Natural killer cell (primary cell): ENCODE measurements around the gene CD7. TPM values are rescaled to one million over a fixed set of nuclear protein-coding genes. Genes with fewer than 3 reads are reported as not detected.

ENCODE experiments used
- ATAC-seq, 3 donors: fragments of 150-1000 bp in 2 of 3; fragments of 200-7000 bp in 1 of 3; cut with Tn5 transposase; 1 replicate in 1 of 3; 2 replicates in 2 of 3; pipeline ENCODE4 v1.10.0; 2021; ENCODE audit warnings: mild to moderate bottlenecking in 2 of 3, moderate library complexity in 2 of 3
- DNase-seq, 2 donors: peaks; one replicate each; pipeline versions ENCODE4 v3.0.0 to v3.0.0-alpha.2; 2013 to 2021; ENCODE audit warnings: mixed read lengths in 1 of 2
- H3K27ac ChIP-seq: one replicate; pipeline ENCODE4 v1.5.1; 2013; ENCODE audit warnings: mild to moderate bottlenecking, low read length
- H3K27me3 ChIP-seq: one replicate; pipeline ENCODE4 v1.6.1; 2013; ENCODE audit warnings: low read length; ENCODE audit not compliant: control insufficient read depth, insufficient read depth
- H3K36me3 ChIP-seq: one replicate; pipeline ENCODE4 v1.6.1; 2013; ENCODE audit warnings: low read length; ENCODE audit not compliant: control insufficient read depth, insufficient read depth
- H3K4me1 ChIP-seq: one replicate; pipeline ENCODE4 v1.6.1; 2013; ENCODE audit warnings: low read length; ENCODE audit not compliant: control insufficient read depth, insufficient read depth
- H3K4me3 ChIP-seq: one replicate; pipeline ENCODE4 v1.5.1; 2013; ENCODE audit warnings: low read length
- H3K9me3 ChIP-seq: one replicate; pipeline ENCODE4 v1.6.1; 2013; ENCODE audit warnings: low read length; ENCODE audit not compliant: control insufficient read depth, insufficient read depth
- H3K27ac Mint-ChIP-seq, 2 donors: one replicate each; pipeline ENCODE4 v1.8.0; 2022; ENCODE audit warnings: mild to moderate bottlenecking in 2 of 2, mixed read lengths in 2 of 2, moderate library complexity in 1 of 2
- H3K27me3 Mint-ChIP-seq, 2 donors: one replicate each; pipeline ENCODE4 v1.8.0; 2022; ENCODE audit warnings: low read depth in 2 of 2, mixed read lengths in 2 of 2
- H3K36me3 Mint-ChIP-seq: one replicate; pipeline ENCODE4 v1.8.0; 2022; ENCODE audit warnings: mixed read lengths
- H3K4me1 Mint-ChIP-seq, 2 donors: one replicate each; pipeline ENCODE4 v1.8.0; 2022; ENCODE audit warnings: mixed read lengths in 2 of 2
- H3K4me3 Mint-ChIP-seq: one replicate; pipeline ENCODE4 v1.8.0; 2022; ENCODE audit warnings: mild to moderate bottlenecking, moderate library complexity, mixed read lengths
- H3K9me3 Mint-ChIP-seq, 2 donors: one replicate each; pipeline ENCODE4 v1.8.0; 2022; ENCODE audit warnings: mixed read lengths in 2 of 2
- WGBS: methylation state at CpG from one replicate; pipeline ENCODE4 v1.1.7; 2013; ENCODE audit warnings: missing lambda C conversion rate; ENCODE audit not compliant: insufficient coverage; 5-methylcytosine and 5-hydroxymethylcytosine counted together
- intact Hi-C: fragments of 100-400 bp; cut with micrococcal nuclease; formaldehyde crosslinking; loops from one replicate; pipeline ENCODE4 v1.14.2; 2022
- total RNA-seq, 4 donors: library from RNA; stranded (reverse); fragments of 120-200 nt in 1 of 4; gene quantifications; one replicate each; pipeline versions ENCODE4 v1.2.3 to v1.2.4, GENCODE V29; 2013 to 2022
- TF ChIP-seq, protein P1 (sequence below): fragments of 200-600 bp; IDR thresholded peaks from one replicate; pipeline ENCODE4 v1.8.0; 2022; ENCODE audit warnings: antibody characterized with exemption

Gene CD7
- total RNA-seq, 3 donors from 2014 or later (not counting 1 experiment from before 2014, with no cell fraction given): 464 to 564 (median 522) TPM

DNA sequence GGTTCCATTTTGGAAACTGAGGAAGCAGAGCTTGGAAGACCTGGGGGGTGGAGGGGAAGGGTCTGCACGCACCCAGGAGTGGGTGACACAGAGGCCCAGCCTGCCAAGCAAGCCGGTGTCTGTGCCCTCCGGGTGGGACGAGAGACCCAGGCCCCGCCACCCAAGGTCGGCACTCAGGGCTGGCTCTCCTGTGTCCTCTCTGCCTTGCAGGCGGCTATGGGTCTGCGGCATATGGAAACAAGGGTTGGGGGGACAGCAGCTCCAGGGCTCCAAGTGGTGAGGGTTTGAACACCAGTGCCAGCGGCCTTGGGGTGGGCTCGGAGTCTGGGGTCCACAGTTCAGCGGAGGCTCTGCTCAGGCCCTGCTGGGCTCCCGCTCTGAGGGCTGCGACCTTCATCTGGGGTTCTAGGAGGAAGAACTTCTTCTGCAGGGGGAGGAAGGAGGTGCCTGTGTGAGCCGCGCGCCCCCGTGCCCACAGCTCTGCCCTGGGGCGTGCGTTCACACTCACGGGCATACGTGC lies 4.6 kb upstream of the CD7 start:
- DNase-seq (peak in 1 of 2 donors; percentile 40), ATAC-seq (no peak)
- Mint-ChIP-seq H3K9me3 (no peaks in the 10 kb centered on the region), H3K4me1 (peaks cover 5% of the 10 kb centered on the region in 2 donors), H3K27me3 (no peaks in the 10 kb centered on the region), H3K27ac (no peak overlapping the region), H3K36me3 (no peaks in the 10 kb centered on the region), H3K4me3 (no peak overlapping the region)
- Histone ChIP-seq H3K36me3 (no peaks in the 10 kb centered on the region), H3K9me3 (no peaks in the 10 kb centered on the region), H3K4me3 (no peak overlapping the region), H3K27me3 (no peaks in the 10 kb centered on the region), H3K27ac (no peak overlapping the region), H3K4me1 (peaks cover 36% of the 10 kb centered on the region)
- 58% methylated on average over 21 of the region's 21 CpGs for WGBS
- TF ChIP-seq, protein P1, sequence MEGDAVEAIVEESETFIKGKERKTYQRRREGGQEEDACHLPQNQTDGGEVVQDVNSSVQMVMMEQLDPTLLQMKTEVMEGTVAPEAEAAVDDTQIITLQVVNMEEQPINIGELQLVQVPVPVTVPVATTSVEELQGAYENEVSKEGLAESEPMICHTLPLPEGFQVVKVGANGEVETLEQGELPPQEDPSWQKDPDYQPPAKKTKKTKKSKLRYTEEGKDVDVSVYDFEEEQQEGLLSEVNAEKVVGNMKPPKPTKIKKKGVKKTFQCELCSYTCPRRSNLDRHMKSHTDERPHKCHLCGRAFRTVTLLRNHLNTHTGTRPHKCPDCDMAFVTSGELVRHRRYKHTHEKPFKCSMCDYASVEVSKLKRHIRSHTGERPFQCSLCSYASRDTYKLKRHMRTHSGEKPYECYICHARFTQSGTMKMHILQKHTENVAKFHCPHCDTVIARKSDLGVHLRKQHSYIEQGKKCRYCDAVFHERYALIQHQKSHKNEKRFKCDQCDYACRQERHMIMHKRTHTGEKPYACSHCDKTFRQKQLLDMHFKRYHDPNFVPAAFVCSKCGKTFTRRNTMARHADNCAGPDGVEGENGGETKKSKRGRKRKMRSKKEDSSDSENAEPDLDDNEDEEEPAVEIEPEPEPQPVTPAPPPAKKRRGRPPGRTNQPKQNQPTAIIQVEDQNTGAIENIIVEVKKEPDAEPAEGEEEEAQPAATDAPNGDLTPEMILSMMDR: no peak
- intact Hi-C loops: loop anchor here (1.0 kb wide), 1 partner anchor 86 kb away; no protein-coding TSS in a partner anchor

DNA sequence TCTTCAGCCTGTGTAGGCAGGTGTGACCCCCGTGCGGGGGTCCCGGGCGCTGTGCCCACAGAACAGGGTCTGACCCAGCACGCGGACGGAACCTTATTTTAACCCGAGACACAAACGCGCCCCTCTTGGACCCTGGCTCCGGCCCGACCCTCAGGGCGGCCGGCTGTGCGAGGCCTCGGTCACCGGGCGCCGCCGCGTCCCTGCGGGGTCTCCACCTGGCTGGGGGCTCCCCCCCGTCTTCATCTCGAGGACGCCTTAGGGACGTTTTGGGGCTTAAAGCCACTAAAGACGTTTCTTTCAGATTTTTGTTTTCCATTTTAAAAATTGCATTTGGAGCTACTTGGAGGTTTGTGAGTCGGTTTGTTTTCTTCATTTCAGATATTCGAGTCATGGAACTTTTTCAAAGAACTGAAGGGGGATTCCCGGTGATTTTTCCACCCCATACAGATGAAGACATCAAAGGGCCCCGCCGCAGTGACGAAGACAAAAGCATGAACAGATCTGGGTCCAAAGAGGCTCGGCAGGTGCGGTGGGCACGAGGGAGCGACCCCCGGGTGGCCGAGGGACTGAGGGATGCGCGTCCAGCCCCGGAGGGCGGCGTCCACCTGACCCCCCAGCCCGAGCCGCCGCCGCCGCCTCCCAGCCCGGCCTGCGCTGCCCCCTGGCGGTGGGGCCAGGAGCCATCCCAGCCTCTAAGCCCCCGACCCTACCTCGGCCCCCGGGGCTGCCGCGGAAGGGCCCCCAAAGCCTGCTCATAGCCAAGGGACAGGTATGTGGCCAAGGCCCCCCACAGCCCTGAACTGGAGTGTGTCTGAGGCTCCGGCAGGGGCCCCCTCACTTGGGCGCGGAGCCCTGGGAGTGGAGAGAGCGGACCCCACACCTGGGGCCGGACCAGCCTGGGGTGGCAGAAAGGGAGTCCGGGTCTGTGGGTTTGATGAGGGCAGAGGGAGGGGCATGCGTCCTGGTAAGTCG lies 3.8 kb upstream of the CD7 start:
- 44% methylated on average over 63 of the region's 65 CpGs for WGBS
- peaks cover 9 to 11% of the 10 kb centered on the region in 2 donors for H3K4me1 Mint-ChIP-seq
- ATAC-seq (peak; percentile 39 to 61 (median 52)), DNase-seq (peak; percentile 72 to 93)
- no peaks in the 10 kb centered on the region for H3K36me3 Mint-ChIP-seq
- H3K9me3 Mint-ChIP-seq: no peaks in the 10 kb centered on the region
- Histone ChIP-seq H3K9me3 (no peaks in the 10 kb centered on the region), H3K27me3 (no peaks in the 10 kb centered on the region), H3K4me3 (no peak overlapping the region), H3K36me3 (no peaks in the 10 kb centered on the region), H3K4me1 (peaks cover 43% of the 10 kb centered on the region), H3K27ac (no peak overlapping the region)
- peak overlapping the region; percentile 71 for H3K4me3 Mint-ChIP-seq
- TF ChIP-seq, protein P1: peak; percentile 99
- H3K27ac Mint-ChIP-seq: peak overlapping the region in 1 of 2 donors; percentile 64
- intact Hi-C loops: loop anchor here (1.0 kb wide), 1 partner anchor 85 kb away; no protein-coding TSS in a partner anchor
- no peaks in the 10 kb centered on the region for H3K27me3 Mint-ChIP-seq

DNA sequence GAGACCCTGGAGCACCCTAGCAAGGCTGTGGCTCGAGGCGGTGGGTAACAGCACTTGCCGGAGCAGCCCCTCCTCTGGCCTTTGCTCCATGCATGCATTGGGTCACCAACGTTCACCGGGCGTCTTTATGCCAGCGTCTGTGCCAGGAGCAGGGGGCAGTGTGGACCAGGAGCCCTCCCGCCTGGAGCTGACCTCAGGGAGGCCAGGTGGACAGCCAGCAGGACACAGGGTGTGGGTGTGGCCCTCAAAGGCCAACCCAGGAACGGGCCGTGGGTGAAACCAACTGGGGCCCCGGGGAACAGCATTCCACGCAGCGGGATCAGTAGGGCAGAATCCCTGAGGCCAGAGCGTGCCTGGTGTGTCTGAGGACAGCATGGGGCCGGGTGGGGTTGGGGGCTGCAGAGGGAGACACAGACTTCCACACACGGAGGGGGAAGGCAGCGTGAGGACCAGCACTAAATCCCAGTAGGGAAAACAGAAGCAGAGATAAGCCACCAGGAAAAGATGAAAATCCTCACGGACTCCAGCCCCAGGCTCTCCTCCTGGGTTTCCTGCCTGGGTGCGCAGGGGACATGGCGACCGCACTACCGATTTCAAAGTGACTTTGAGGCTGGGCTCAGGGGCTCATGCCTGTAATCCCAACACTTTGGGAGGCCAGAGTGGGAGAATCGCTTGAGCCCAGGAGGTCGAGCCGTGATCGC lies 2.9 kb upstream of the CD7 start:
- H3K4me3 ChIP-seq: no peak overlapping the region
- no peaks in the 10 kb centered on the region for H3K27me3 ChIP-seq
- peaks cover 17 to 20% of the 10 kb centered on the region in 2 donors for H3K4me1 Mint-ChIP-seq
- ATAC-seq (no peak), DNase-seq (no peak)
- no peak overlapping the region for H3K4me3 Mint-ChIP-seq
- peaks cover 52% of the 10 kb centered on the region for H3K4me1 ChIP-seq
- H3K27ac Mint-ChIP-seq: no peak overlapping the region
- no peaks in the 10 kb centered on the region for H3K9me3 ChIP-seq
- H3K27ac ChIP-seq: no peak overlapping the region
- H3K36me3 Mint-ChIP-seq: no peaks in the 10 kb centered on the region
- H3K9me3 Mint-ChIP-seq: no peaks in the 10 kb centered on the region
- no peaks in the 10 kb centered on the region for H3K27me3 Mint-ChIP-seq
- H3K36me3 ChIP-seq: no peaks in the 10 kb centered on the region
- TF ChIP-seq, protein P1: no peak
- 92% methylated on average over 25 of the region's 26 CpGs for WGBS
- intact Hi-C loops: no loop called here
